ENCODE measurements around the gene CDC73.

CDC73 gene

GRCh38 chr1:193113258-193113991, 8.4 kb upstream of the CDC73 start (continued):
- no peak for TF ChIP-seq ZNF565 (CRISPR knock-in tag; conservative IDR thresholded peaks at IDR 0.05; ENCODE audit: low read depth)
- no peak for TF ChIP-seq ZFP3 (CRISPR knock-in tag; IDR thresholded peaks at IDR 0.05)

- no peak for ATAC-seq
- TF ChIP-seq, protein P1, sequence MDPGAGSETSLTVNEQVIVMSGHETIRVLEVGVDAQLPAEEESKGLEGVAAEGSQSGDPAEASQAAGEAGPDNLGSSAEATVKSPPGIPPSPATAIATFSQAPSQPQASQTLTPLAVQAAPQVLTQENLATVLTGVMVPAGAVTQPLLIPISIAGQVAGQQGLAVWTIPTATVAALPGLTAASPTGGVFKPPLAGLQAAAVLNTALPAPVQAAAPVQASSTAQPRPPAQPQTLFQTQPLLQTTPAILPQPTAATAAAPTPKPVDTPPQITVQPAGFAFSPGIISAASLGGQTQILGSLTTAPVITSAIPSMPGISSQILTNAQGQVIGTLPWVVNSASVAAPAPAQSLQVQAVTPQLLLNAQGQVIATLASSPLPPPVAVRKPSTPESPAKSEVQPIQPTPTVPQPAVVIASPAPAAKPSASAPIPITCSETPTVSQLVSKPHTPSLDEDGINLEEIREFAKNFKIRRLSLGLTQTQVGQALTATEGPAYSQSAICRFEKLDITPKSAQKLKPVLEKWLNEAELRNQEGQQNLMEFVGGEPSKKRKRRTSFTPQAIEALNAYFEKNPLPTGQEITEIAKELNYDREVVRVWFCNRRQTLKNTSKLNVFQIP (CRISPR knock-in tag; IDR thresholded peaks at IDR 0.05; ENCODE audit: borderline replicate concordance, low read depth) = no peak
- TF ChIP-seq GLIS3 (CRISPR knock-in tag; IDR thresholded peaks at IDR 0.05) = no peak
- TF ChIP-seq ZNF8 (CRISPR knock-in tag; IDR thresholded peaks at IDR 0.05) = no peak
- TF ChIP-seq ZFP30 (CRISPR knock-in tag; IDR thresholded peaks at IDR 0.05) = no peak
- TF ChIP-seq, protein P2, sequence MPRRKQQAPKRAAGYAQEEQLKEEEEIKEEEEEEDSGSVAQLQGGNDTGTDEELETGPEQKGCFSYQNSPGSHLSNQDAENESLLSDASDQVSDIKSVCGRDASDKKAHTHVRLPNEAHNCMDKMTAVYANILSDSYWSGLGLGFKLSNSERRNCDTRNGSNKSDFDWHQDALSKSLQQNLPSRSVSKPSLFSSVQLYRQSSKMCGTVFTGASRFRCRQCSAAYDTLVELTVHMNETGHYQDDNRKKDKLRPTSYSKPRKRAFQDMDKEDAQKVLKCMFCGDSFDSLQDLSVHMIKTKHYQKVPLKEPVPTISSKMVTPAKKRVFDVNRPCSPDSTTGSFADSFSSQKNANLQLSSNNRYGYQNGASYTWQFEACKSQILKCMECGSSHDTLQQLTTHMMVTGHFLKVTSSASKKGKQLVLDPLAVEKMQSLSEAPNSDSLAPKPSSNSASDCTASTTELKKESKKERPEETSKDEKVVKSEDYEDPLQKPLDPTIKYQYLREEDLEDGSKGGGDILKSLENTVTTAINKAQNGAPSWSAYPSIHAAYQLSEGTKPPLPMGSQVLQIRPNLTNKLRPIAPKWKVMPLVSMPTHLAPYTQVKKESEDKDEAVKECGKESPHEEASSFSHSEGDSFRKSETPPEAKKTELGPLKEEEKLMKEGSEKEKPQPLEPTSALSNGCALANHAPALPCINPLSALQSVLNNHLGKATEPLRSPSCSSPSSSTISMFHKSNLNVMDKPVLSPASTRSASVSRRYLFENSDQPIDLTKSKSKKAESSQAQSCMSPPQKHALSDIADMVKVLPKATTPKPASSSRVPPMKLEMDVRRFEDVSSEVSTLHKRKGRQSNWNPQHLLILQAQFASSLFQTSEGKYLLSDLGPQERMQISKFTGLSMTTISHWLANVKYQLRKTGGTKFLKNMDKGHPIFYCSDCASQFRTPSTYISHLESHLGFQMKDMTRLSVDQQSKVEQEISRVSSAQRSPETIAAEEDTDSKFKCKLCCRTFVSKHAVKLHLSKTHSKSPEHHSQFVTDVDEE (CRISPR knock-in tag; IDR thresholded peaks at IDR 0.05) = no peak
- TF ChIP-seq, protein P3, sequence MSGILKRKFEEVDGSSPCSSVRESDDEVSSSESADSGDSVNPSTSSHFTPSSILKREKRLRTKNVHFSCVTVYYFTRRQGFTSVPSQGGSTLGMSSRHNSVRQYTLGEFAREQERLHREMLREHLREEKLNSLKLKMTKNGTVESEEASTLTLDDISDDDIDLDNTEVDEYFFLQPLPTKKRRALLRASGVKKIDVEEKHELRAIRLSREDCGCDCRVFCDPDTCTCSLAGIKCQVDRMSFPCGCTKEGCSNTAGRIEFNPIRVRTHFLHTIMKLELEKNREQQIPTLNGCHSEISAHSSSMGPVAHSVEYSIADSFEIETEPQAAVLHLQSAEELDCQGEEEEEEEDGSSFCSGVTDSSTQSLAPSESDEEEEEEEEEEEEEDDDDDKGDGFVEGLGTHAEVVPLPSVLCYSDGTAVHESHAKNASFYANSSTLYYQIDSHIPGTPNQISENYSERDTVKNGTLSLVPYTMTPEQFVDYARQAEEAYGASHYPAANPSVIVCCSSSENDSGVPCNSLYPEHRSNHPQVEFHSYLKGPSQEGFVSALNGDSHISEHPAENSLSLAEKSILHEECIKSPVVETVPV (CRISPR knock-in tag; IDR thresholded peaks at IDR 0.05) = no peak
- no peak for TF ChIP-seq CSDC2 (CRISPR knock-in tag; IDR thresholded peaks at IDR 0.05)
- TF ChIP-seq TCF4 (CRISPR knock-in tag; IDR thresholded peaks at IDR 0.05; ENCODE audit: borderline replicate concordance) = no peak
- no peak for TF ChIP-seq ISL1 (CRISPR knock-in tag; IDR thresholded peaks at IDR 0.05)
- TF ChIP-seq OSR1 (CRISPR knock-in tag; IDR thresholded peaks at IDR 0.05) = no peak
- no peak for TF ChIP-seq ESRRG (CRISPR knock-in tag; IDR thresholded peaks at IDR 0.05)
- no peak for TF ChIP-seq ZFP3 (CRISPR knock-in tag; IDR thresholded peaks at IDR 0.05)
- TF ChIP-seq BACH2 (CRISPR knock-in tag; IDR thresholded peaks at IDR 0.05; ENCODE audit: borderline replicate concordance) = no peak
Observed at GRCh38 chr1:193113992-193114332, 7.9 kb upstream of the CDC73 start.

DNA sequence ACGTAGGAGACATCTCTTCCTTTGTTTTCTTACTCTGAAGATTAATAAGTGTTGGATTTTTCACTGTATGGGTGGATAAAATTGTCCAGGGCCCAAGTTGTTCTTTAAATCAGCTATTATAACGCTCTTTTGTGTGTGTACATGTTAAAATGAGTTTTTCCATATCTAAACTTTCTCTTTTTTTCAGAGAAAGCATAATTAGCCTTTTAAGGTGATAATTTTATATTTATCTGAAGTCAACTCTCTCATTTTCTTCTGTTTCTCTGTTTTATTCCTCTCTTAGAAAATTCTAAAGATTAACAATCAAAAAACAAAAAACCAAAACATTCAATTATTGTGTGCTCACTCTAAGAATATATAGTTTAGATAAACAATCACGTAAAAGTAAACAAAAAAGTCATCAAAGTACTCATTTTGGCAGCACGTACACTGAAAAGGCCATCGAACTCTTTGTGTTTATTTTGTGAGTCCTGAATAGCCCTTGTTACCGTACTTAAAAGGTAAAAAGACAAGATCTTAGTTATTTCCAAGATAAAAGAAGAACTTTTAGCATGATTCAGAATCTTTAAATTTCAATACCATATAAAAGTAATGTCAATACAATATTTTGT, 7.2 kb upstream of the CDC73 start:
- TF ChIP-seq ZNF70 (CRISPR knock-in tag; IDR thresholded peaks at IDR 0.05) = no peak
- no peak for TF ChIP-seq PPARA (CRISPR knock-in tag; IDR thresholded peaks at IDR 0.05; ENCODE audit: borderline replicate concordance)
- no peak for TF ChIP-seq CSDC2 (CRISPR knock-in tag; IDR thresholded peaks at IDR 0.05)
- TF ChIP-seq ZNF565 (CRISPR knock-in tag; conservative IDR thresholded peaks at IDR 0.05; ENCODE audit: low read depth) = no peak
- no peak for TF ChIP-seq SNAI2 (CRISPR knock-in tag; IDR thresholded peaks at IDR 0.05)
- no peak for TF ChIP-seq ZFP30 (CRISPR knock-in tag; IDR thresholded peaks at IDR 0.05)
- no peak for TF ChIP-seq ISL1 (CRISPR knock-in tag; IDR thresholded peaks at IDR 0.05)
- TF ChIP-seq, protein P4, sequence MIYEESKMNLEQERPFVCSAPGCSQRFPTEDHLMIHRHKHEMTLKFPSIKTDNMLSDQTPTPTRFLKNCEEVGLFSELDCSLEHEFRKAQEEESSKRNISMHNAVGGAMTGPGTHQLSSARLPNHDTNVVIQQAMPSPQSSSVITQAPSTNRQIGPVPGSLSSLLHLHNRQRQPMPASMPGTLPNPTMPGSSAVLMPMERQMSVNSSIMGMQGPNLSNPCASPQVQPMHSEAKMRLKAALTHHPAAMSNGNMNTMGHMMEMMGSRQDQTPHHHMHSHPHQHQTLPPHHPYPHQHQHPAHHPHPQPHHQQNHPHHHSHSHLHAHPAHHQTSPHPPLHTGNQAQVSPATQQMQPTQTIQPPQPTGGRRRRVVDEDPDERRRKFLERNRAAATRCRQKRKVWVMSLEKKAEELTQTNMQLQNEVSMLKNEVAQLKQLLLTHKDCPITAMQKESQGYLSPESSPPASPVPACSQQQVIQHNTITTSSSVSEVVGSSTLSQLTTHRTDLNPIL (CRISPR knock-in tag; IDR thresholded peaks at IDR 0.05; ENCODE audit: low read depth) = no peak
- TF ChIP-seq, protein P3 (CRISPR knock-in tag; IDR thresholded peaks at IDR 0.05) = no peak
- TF ChIP-seq ARNTL (CRISPR knock-in tag; IDR thresholded peaks at IDR 0.05; ENCODE audit: borderline replicate concordance, low read depth) = no peak
- TF ChIP-seq ZFP3 (CRISPR knock-in tag; IDR thresholded peaks at IDR 0.05) = no peak
- TF ChIP-seq RARB (CRISPR knock-in tag; IDR thresholded peaks at IDR 0.05) = no peak
- TF ChIP-seq TOX (CRISPR knock-in tag; IDR thresholded peaks at IDR 0.05; ENCODE audit: borderline replicate concordance) = no peak
- TF ChIP-seq GLIS3 (CRISPR knock-in tag; IDR thresholded peaks at IDR 0.05) = no peak
- no peak for TF ChIP-seq OSR1 (CRISPR knock-in tag; IDR thresholded peaks at IDR 0.05)
- no peak for TF ChIP-seq ESRRG (CRISPR knock-in tag; IDR thresholded peaks at IDR 0.05)
- ATAC-seq = no peak

All from SK-N-SH treated with all-trans-retinoic acid at 6 μM for 48 hours (cell line).